Measurements from ENCODE around the gene PI4KA.

GRCh38 chr22:20867179-20868024 lies 8.8 kb upstream of the PI4KA start:
- TF ChIP-seq CTCF (IDR thresholded peaks at IDR 0.05; ENCODE audit: poor library complexity, severe bottlenecking) (no peak), MXI1 (conservative IDR thresholded peaks at IDR 0.05; ENCODE audit: poor library complexity, severe bottlenecking) (no peak)
